ENCODE measurements around the gene ZNF783. TPM values are rescaled to one million over a fixed set of nuclear protein-coding genes. Genes with fewer than 3 reads are reported as not detected.

Gene ZNF783
- total and polyA plus RNA-seq, 2 donors (not counting 1 experiment from before 2014, with no cell fraction given) = 3.3 to 11.4 TPM

DNA sequence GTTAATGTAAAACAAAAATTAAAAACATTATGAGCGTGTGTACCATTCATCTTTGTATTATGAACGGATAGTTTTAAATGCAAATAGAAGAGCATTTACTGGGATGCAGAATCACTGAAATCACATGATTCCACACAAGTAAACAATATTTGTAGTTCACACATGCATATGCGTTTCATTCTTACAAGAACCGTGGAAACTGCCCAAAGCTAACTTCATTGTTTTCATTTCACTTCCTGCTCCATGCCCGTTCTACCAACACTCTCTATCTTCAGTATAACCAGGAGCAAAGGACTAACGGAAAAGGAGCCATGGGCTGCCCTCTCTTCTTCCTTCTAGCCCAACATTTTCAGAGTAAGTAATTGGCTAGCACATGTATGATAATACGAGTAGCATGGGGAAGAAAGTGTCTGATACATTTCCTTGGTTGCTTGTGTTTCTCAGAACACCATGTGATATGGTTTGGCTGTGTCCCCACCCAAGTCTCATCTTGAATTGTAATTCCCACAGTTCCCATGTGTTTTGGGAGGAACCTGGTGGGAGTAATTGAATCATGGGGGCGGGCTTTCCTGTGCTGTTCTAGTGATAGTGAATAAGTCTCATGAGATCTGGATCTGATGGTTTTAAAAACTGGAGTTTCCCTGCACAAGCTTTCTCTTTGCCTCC lies 38.8 kb downstream of the ZNF783 start:
- Histone ChIP-seq H3K27me3 (ENCODE audit: control insufficient read depth, insufficient read depth, low read length) (no peaks in the 10 kb centered on the region), H4K20me1 (ENCODE audit: control insufficient read depth, extremely low read depth, insufficient read depth, low read length) (no peaks in the 10 kb centered on the region), H3K9ac (ENCODE audit: insufficient read depth, low read length) (no peak overlapping the region), H3K4me3 (replicated peaks in 1 of 4; ENCODE audit: control extremely low read depth in 1 of 4, insufficient read depth in 1 of 4, low read depth in 3 of 4, low read length in 4 of 4) (no peak overlapping the region), H3K27ac (ENCODE audit: insufficient read depth, low read length) (no peak overlapping the region), H3K4me1 (ENCODE audit: control insufficient read depth, extremely low read depth, insufficient read depth, low read length) (no peaks in the 10 kb centered on the region), H3K36me3 (ENCODE audit: control insufficient read depth, insufficient read depth, low read length) (no peaks in the 10 kb centered on the region), H2AFZ (ENCODE audit: low read length) (no peak overlapping the region), H3K9me3 (ENCODE audit: control insufficient read depth, insufficient read depth, low read depth, low read length) (no peaks in the 10 kb centered on the region), H3K4me2 (ENCODE audit: extremely low read depth, insufficient read depth, low read length) (no peak overlapping the region), H3K79me2 (ENCODE audit: control insufficient read depth, insufficient read depth, low read length) (no peaks in the 10 kb centered on the region)
- DNase-seq (ENCODE audit: low read depth in 2 of 2) = no peak
- TF ChIP-seq EZH2 (IDR thresholded peaks at IDR 0.05; ENCODE audit: low read length, missing control alignments) = no peak
- TF ChIP-seq, protein P1, sequence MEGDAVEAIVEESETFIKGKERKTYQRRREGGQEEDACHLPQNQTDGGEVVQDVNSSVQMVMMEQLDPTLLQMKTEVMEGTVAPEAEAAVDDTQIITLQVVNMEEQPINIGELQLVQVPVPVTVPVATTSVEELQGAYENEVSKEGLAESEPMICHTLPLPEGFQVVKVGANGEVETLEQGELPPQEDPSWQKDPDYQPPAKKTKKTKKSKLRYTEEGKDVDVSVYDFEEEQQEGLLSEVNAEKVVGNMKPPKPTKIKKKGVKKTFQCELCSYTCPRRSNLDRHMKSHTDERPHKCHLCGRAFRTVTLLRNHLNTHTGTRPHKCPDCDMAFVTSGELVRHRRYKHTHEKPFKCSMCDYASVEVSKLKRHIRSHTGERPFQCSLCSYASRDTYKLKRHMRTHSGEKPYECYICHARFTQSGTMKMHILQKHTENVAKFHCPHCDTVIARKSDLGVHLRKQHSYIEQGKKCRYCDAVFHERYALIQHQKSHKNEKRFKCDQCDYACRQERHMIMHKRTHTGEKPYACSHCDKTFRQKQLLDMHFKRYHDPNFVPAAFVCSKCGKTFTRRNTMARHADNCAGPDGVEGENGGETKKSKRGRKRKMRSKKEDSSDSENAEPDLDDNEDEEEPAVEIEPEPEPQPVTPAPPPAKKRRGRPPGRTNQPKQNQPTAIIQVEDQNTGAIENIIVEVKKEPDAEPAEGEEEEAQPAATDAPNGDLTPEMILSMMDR (conservative IDR thresholded peaks at IDR 0.05 in 1 of 2, IDR thresholded peaks at IDR 0.05 in 1 of 2; ENCODE audit: low read depth in 1 of 2, low read length in 2 of 2) = no peak

DNA sequence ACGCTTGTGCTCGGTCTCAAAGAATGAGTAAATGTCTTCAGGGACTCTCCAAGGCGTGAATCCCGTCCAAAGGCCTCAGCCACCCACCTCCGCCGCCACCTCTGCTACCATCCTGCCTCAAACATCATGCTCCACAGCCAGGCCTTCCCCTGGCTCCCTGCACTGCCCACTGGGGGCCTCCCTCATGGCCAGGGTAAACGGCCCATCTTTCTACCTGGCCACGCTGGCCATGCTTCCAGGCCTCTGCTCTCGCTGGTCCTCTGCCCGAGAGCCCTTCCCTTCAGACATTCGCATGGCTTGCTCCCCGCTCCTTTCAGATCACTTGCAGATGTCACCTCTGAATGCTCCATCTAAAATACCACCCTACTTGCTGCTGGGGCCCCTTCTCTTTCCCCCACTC lies 40.2 kb downstream of the ZNF783 start:
- no peaks in the 10 kb centered on the region for H3K36me3 ChIP-seq (ENCODE audit: control insufficient read depth, insufficient read depth, low read length)
- H3K4me2 ChIP-seq (ENCODE audit: extremely low read depth, insufficient read depth, low read length) = no peak overlapping the region
- no peaks in the 10 kb centered on the region for H4K20me1 ChIP-seq (ENCODE audit: control insufficient read depth, extremely low read depth, insufficient read depth, low read length)
- no peaks in the 10 kb centered on the region for H3K4me1 ChIP-seq (ENCODE audit: control insufficient read depth, extremely low read depth, insufficient read depth, low read length)
- H2AFZ ChIP-seq (ENCODE audit: low read length) = no peak overlapping the region
- H3K27me3 ChIP-seq (ENCODE audit: control insufficient read depth, insufficient read depth, low read length) = no peaks in the 10 kb centered on the region
- no peak for TF ChIP-seq EZH2 (IDR thresholded peaks at IDR 0.05; ENCODE audit: low read length, missing control alignments)
- TF ChIP-seq, protein P1 (conservative IDR thresholded peaks at IDR 0.05 in 1 of 2, IDR thresholded peaks at IDR 0.05 in 1 of 2; ENCODE audit: low read depth in 1 of 2, low read length in 2 of 2) = no peak
- H3K9me3 ChIP-seq (ENCODE audit: control insufficient read depth, insufficient read depth, low read depth, low read length) = no peaks in the 10 kb centered on the region
- H3K9ac ChIP-seq (ENCODE audit: insufficient read depth, low read length) = no peak overlapping the region
- no peak for DNase-seq (ENCODE audit: low read depth in 2 of 2)
- no peaks in the 10 kb centered on the region for H3K79me2 ChIP-seq (ENCODE audit: control insufficient read depth, insufficient read depth, low read length)
- no peak overlapping the region for H3K4me3 ChIP-seq (replicated peaks in 1 of 4; ENCODE audit: control extremely low read depth in 1 of 4, insufficient read depth in 1 of 4, low read depth in 3 of 4, low read length in 4 of 4)
- H3K27ac ChIP-seq (ENCODE audit: insufficient read depth, low read length) = no peak overlapping the region

DNA sequence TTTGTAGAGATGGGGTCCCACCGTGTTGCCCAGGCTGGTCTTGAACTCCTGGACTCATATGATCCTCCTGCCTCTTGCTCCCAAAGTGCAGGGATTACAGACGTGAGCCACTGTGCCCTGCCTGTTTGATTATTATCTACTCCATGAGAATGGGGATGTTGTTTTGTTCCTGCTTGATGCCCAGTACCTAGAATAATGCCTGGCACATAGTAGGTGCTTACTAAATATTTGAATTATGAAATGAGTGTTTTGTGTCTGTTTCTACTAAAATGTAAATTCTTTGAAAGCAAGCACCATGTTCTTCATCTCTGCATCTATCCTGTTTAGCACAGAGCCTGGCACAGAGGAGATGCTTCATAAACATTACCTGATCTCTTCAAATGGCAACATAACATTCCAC lies 40.9 kb downstream of the ZNF783 start:
- Histone ChIP-seq H3K9me3 (ENCODE audit: control insufficient read depth, insufficient read depth, low read depth, low read length) (no peaks in the 10 kb centered on the region), H3K27ac (ENCODE audit: insufficient read depth, low read length) (no peak overlapping the region), H3K36me3 (ENCODE audit: control insufficient read depth, insufficient read depth, low read length) (no peaks in the 10 kb centered on the region), H3K79me2 (ENCODE audit: control insufficient read depth, insufficient read depth, low read length) (no peaks in the 10 kb centered on the region), H3K4me3 (replicated peaks in 1 of 4; ENCODE audit: control extremely low read depth in 1 of 4, insufficient read depth in 1 of 4, low read depth in 3 of 4, low read length in 4 of 4) (no peak overlapping the region), H3K4me2 (ENCODE audit: extremely low read depth, insufficient read depth, low read length) (no peak overlapping the region), H4K20me1 (ENCODE audit: control insufficient read depth, extremely low read depth, insufficient read depth, low read length) (no peaks in the 10 kb centered on the region), H3K9ac (ENCODE audit: insufficient read depth, low read length) (no peak overlapping the region), H2AFZ (ENCODE audit: low read length) (no peak overlapping the region), H3K4me1 (ENCODE audit: control insufficient read depth, extremely low read depth, insufficient read depth, low read length) (no peaks in the 10 kb centered on the region), H3K27me3 (ENCODE audit: control insufficient read depth, insufficient read depth, low read length) (no peaks in the 10 kb centered on the region)
- DNase-seq (ENCODE audit: low read depth in 2 of 2) = no peak
- TF ChIP-seq, protein P1 (conservative IDR thresholded peaks at IDR 0.05 in 1 of 2, IDR thresholded peaks at IDR 0.05 in 1 of 2; ENCODE audit: low read depth in 1 of 2, low read length in 2 of 2) = no peak
- TF ChIP-seq EZH2 (IDR thresholded peaks at IDR 0.05; ENCODE audit: low read length, missing control alignments) = no peak
